PC-9 (cell line): ENCODE measurements around the gene BICC1. TPM values are rescaled to one million over a fixed set of nuclear protein-coding genes. Genes with fewer than 3 reads are reported as not detected.

Source experiments
- BruUV-seq: library from RNA; stranded (reverse); fragments of 400-500 nt; replicated peaks from 2 replicates; lab custom pipeline; 2021; lab: Mats Ljungman, UMichigan
- CTCF ChIA-PET: fragments of 300-600 bp; sonication (Branson Sonifier 250); formaldehyde crosslinking; loops from one replicate; lab custom pipeline; 2022; ENCODE audit warnings: antibody characterized with exemption; lab: Charles Lee
- POLR2A ChIA-PET: fragments of 300-600 bp; sonication (Branson Sonifier 250); formaldehyde crosslinking; loops from one replicate; lab custom pipeline; 2022; ENCODE audit warnings: antibody characterized with exemption; ENCODE audit not compliant: unreplicated experiment; lab: Charles Lee
- DNase-seq, 2 experiments: peaks; one replicate each; pipeline versions ENCODE4 v3.0.0 to v3.0.0-alpha.2; 2015 to 2022; ENCODE audit warnings: mixed read lengths in 1 of 2
- H2AFZ ChIP-seq: fragments of 200-600 bp; sonication (generic); 2 replicates; pipeline ENCODE4 v1.8.1; 2017; ENCODE audit warnings: antibody characterized with exemption
- H3F3A ChIP-seq: fragments of 200-600 bp; sonication (generic); 2 replicates; pipeline ENCODE4 v1.8.1; 2017; ENCODE audit warnings: antibody characterized with exemption, mild to moderate bottlenecking, low read depth; ENCODE audit not compliant: insufficient read depth
- H3K27ac ChIP-seq: fragments of 200-600 bp; sonication (generic); 2 replicates; pipeline ENCODE4 v1.6.1; 2016; ENCODE audit warnings: mixed run types
- H3K27me3 ChIP-seq: fragments of 200-600 bp; sonication (generic); 2 replicates; pipeline ENCODE4 v1.6.1; 2016; ENCODE audit warnings: low read depth, mixed run types; ENCODE audit not compliant: insufficient read depth
- H3K36me3 ChIP-seq: fragments of 200-600 bp; sonication (generic); 2 replicates; pipeline ENCODE4 v1.6.1; 2016; ENCODE audit warnings: low read depth, mixed run types
- H3K4me1 ChIP-seq: fragments of 200-600 bp; sonication (generic); replicated peaks from 2 replicates; pipeline ENCODE4 v1.6.1; 2016; ENCODE audit warnings: mixed run types; ENCODE audit not compliant: insufficient read depth
- H3K4me2 ChIP-seq: fragments of 200-600 bp; sonication (generic); 2 replicates; pipeline ENCODE4 v1.6.1; 2017; ENCODE audit warnings: mixed run types
- H3K4me3 ChIP-seq: fragments of 200-600 bp; sonication (generic); 2 replicates; pipeline ENCODE4 v1.6.1; 2016; ENCODE audit warnings: mixed run types
- H3K79me2 ChIP-seq: fragments of 200-600 bp; sonication (generic); 2 replicates; pipeline ENCODE4 v1.6.1; 2017; ENCODE audit warnings: low read depth, mixed run types
- H3K9me2 ChIP-seq: fragments of 200-600 bp; sonication (generic); 2 replicates; pipeline ENCODE4 v1.8.1; 2017; ENCODE audit warnings: mild to moderate bottlenecking; ENCODE audit not compliant: insufficient read depth
- H3K9me3 ChIP-seq: fragments of 200-600 bp; sonication (generic); 2 replicates; pipeline ENCODE4 v1.8.1; 2016; ENCODE audit warnings: low read depth; ENCODE audit not compliant: insufficient read depth
- H4K20me1 ChIP-seq: fragments of 200-600 bp; sonication (generic); 2 replicates; pipeline ENCODE4 v1.8.1; 2017; ENCODE audit not compliant: insufficient read depth
- EZH2 ChIP-seq: fragments of 200-600 bp; sonication (generic); IDR thresholded peaks from 2 replicates; pipeline ENCODE4 v1.8.0; 2017; ENCODE audit warnings: antibody characterized with exemption, low read depth
- intact Hi-C: fragments of 100-400 bp; cut with micrococcal nuclease; formaldehyde crosslinking; loops from one replicate; pipeline ENCODE4 v1.10.0; 2022; ENCODE audit not compliant: unreplicated experiment
- total RNA-seq: library from RNA; stranded (reverse); gene quantifications from 2 replicates; pipeline ENCODE4 v1.2.3, GENCODE V29; 2021
- TF ChIP-seq, protein P1 (sequence below): fragments of 200-600 bp; sonication (generic); conservative IDR thresholded peaks from 2 replicates; pipeline ENCODE4 v1.6.1; 2017; ENCODE audit warnings: mixed run types, antibody characterized with exemption, mild to moderate bottlenecking, moderate library complexity

Gene BICC1
- total RNA-seq, 1 experiment from 2014 or later: not detected

- no peaks in the 10 kb centered on the region for H4K20me1 ChIP-seq
- intact Hi-C loops: no loop called here
- no peaks in the 10 kb centered on the region for H3K36me3 ChIP-seq
- no peaks in the 10 kb centered on the region for H3K4me1 ChIP-seq
- no peaks in the 10 kb centered on the region for H3K9me2 ChIP-seq
- H3K27ac ChIP-seq: no peak overlapping the region
- no peak overlapping the region for H3K4me3 ChIP-seq
- H3K27me3 ChIP-seq: no peaks in the 10 kb centered on the region
- no peak overlapping the region for H3K4me2 ChIP-seq
- POLR2A ChIA-PET: no interaction called here
- H2AFZ ChIP-seq: no peak overlapping the region
- no peak for DNase-seq
- no peaks in the 10 kb centered on the region for H3K79me2 ChIP-seq
- H3K9me3 ChIP-seq: no peaks in the 10 kb centered on the region
- CTCF ChIA-PET: no interaction called here
- no TSS peak for BruUV-seq
- TF ChIP-seq, protein P1, sequence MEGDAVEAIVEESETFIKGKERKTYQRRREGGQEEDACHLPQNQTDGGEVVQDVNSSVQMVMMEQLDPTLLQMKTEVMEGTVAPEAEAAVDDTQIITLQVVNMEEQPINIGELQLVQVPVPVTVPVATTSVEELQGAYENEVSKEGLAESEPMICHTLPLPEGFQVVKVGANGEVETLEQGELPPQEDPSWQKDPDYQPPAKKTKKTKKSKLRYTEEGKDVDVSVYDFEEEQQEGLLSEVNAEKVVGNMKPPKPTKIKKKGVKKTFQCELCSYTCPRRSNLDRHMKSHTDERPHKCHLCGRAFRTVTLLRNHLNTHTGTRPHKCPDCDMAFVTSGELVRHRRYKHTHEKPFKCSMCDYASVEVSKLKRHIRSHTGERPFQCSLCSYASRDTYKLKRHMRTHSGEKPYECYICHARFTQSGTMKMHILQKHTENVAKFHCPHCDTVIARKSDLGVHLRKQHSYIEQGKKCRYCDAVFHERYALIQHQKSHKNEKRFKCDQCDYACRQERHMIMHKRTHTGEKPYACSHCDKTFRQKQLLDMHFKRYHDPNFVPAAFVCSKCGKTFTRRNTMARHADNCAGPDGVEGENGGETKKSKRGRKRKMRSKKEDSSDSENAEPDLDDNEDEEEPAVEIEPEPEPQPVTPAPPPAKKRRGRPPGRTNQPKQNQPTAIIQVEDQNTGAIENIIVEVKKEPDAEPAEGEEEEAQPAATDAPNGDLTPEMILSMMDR: no peak
- TF ChIP-seq EZH2: no peak
- no peaks in the 10 kb centered on the region for H3F3A ChIP-seq
These were observed 23.8 kb upstream of the BICC1 start for GRCh38 chr10:58488921-58489320.

DNA sequence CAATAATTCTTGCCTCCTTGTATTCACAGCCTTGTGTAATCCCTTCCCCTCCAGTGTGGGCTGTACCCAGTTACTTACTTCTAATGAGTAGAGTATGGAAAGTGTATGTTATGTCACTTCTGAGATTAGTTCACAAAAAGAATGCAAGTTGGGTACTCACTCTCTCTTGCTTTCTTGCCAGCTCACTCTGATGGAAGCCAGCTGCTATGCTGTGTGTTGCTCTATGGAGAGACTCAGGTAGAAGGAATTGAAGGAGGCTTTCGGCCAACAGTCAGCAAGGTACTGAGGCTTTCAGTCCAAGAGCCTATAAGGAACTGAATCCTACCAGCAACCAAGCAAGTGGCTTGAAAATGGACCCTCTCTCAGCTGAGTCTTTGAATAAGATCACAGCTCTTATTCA lies 9.7 kb upstream of the BICC1 start:
- intact Hi-C loops: no loop called here
- Histone ChIP-seq H4K20me1 (no peaks in the 10 kb centered on the region), H3K9me3 (no peaks in the 10 kb centered on the region), H3K27ac (no peak overlapping the region), H2AFZ (no peak overlapping the region), H3K4me3 (no peak overlapping the region), H3F3A (no peaks in the 10 kb centered on the region), H3K36me3 (no peaks in the 10 kb centered on the region), H3K27me3 (no peaks in the 10 kb centered on the region), H3K79me2 (no peaks in the 10 kb centered on the region), H3K4me1 (no peaks in the 10 kb centered on the region), H3K4me2 (no peak overlapping the region), H3K9me2 (no peaks in the 10 kb centered on the region)
- POLR2A ChIA-PET: no interaction called here
- CTCF ChIA-PET: no interaction called here
- DNase-seq: no peak
- BruUV-seq: no TSS peak
- TF ChIP-seq EZH2: no peak
- TF ChIP-seq, protein P1: no peak

DNA sequence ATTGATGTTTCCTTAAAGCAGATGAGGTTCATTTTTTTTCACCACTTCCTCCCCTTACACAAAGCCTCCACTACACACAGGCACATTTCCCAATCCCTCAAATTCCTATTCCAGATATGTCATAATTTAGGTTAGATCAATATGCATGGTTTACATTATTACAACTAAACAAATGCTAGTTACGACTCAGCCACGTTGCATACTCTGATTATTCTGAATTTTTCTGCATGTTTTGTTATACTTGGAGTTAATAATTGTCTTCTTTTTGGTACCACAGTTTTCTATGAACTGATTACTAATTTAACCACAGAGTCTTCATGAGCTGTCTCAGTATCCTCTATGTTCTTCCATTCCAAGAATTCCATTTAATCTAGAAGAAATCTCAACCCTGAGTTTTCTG lies 4.4 kb upstream of the BICC1 start:
- BruUV-seq: no TSS peak
- no peaks in the 10 kb centered on the region for H3K79me2 ChIP-seq
- DNase-seq: no peak
- CTCF ChIA-PET: no interaction called here
- intact Hi-C loops: no loop called here
- H3K4me3 ChIP-seq: no peak overlapping the region
- no peak for TF ChIP-seq EZH2
- TF ChIP-seq, protein P1: no peak
- H3K27me3 ChIP-seq: no peaks in the 10 kb centered on the region
- H2AFZ ChIP-seq: no peak overlapping the region
- no peaks in the 10 kb centered on the region for H4K20me1 ChIP-seq
- POLR2A ChIA-PET: no interaction called here
- no peaks in the 10 kb centered on the region for H3K4me1 ChIP-seq
- H3F3A ChIP-seq: no peaks in the 10 kb centered on the region; the same call in 1 of the 2 replicates
- H3K9me3 ChIP-seq: no peaks in the 10 kb centered on the region
- H3K36me3 ChIP-seq: no peaks in the 10 kb centered on the region
- no peaks in the 10 kb centered on the region for H3K9me2 ChIP-seq
- H3K27ac ChIP-seq: no peak overlapping the region
- H3K4me2 ChIP-seq: no peak overlapping the region
